Type B pancreatic cell (in vitro differentiated cells): ENCODE measurements around the gene SH2B2. TPM values are rescaled to one million over a fixed set of nuclear protein-coding genes. Genes with fewer than 3 reads are reported as not detected.

ENCODE experiments used
- DNase-seq: peaks from one replicate; pipeline ENCODE4 v3.0.0; 2021; ENCODE audit warnings: mixed read lengths; ENCODE audit not compliant: unreplicated experiment; ENCODE audit errors: extremely low spot score
- H3K27ac Mint-ChIP-seq: 2 replicates; pipeline ENCODE4 v1.8.0; 2021; ENCODE audit warnings: mild to moderate bottlenecking, mixed read lengths
- H3K27me3 Mint-ChIP-seq: 2 replicates; pipeline ENCODE4 v1.8.0; 2021; ENCODE audit warnings: mixed read lengths
- H3K36me3 Mint-ChIP-seq: 2 replicates; pipeline ENCODE4 v1.8.0; 2021; ENCODE audit warnings: mixed read lengths
- H3K4me1 Mint-ChIP-seq: one replicate; pipeline ENCODE4 v1.8.0; 2021; ENCODE audit warnings: mixed read lengths; ENCODE audit not compliant: unreplicated experiment
- H3K4me3 Mint-ChIP-seq: 2 replicates; pipeline ENCODE4 v1.8.0; 2021; ENCODE audit warnings: mild to moderate bottlenecking, mixed read lengths
- H3K9me3 Mint-ChIP-seq: 2 replicates; pipeline ENCODE4 v1.8.0; 2021; ENCODE audit warnings: mixed read lengths
- total RNA-seq: library from RNA; stranded (reverse); gene quantifications from 2 replicates; pipeline ENCODE4 v1.2.1, GENCODE V29; 2021; ENCODE audit warnings: low replicate concordance
- TF ChIP-seq, protein P1 (sequence below): fragments of 200-600 bp; sonication (generic); conservative IDR thresholded peaks from 2 replicates; pipeline ENCODE4 v1.5.0; 2021; ENCODE audit warnings: antibody characterized with exemption, mild to moderate bottlenecking

Gene SH2B2
- total RNA-seq, 1 donor from 2014 or later, result 9.5 TPM

DNA sequence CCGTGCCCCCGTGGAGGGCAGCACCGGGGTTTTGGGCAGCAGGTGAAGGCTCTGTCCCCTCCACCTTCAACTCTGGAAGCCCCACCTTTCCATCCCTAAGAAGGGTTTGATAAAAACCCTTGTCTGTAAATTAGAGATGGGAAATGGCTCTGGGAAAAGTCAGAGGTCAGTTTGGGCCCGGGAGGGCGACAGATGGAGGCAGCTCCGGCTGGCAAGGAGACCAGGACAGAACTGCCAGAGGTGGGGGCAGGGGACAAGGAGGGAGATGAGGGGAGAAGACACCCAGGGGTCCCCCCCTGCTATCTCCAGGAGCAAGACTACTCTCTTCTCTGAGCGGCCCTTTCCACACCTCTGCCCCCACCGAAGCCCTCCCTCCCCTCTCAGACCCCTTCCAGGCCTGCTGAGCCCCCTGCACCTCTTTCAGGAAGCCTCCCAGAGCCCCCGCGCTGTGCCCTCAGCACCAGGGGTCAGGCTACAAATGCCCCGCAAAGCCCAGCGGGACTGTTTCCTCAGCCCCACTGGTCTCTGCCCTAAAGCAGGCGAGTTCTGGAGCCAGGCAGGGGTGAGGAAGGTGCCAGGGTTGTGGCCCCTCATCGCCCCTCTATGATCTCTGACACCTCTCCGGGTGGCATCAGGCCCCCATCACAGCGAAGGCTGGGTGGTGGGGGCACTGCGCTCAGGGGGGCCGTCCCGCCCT is 980 bp upstream of the SH2B2 start:
- DNase-seq, result no peak
- TF ChIP-seq, protein P1, sequence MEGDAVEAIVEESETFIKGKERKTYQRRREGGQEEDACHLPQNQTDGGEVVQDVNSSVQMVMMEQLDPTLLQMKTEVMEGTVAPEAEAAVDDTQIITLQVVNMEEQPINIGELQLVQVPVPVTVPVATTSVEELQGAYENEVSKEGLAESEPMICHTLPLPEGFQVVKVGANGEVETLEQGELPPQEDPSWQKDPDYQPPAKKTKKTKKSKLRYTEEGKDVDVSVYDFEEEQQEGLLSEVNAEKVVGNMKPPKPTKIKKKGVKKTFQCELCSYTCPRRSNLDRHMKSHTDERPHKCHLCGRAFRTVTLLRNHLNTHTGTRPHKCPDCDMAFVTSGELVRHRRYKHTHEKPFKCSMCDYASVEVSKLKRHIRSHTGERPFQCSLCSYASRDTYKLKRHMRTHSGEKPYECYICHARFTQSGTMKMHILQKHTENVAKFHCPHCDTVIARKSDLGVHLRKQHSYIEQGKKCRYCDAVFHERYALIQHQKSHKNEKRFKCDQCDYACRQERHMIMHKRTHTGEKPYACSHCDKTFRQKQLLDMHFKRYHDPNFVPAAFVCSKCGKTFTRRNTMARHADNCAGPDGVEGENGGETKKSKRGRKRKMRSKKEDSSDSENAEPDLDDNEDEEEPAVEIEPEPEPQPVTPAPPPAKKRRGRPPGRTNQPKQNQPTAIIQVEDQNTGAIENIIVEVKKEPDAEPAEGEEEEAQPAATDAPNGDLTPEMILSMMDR, result no peak
- H3K27ac Mint-ChIP-seq, result peak overlapping the region; percentile 18
- peaks cover 18% of the 10 kb centered on the region for H3K4me1 Mint-ChIP-seq
- no peaks in the 10 kb centered on the region for H3K36me3 Mint-ChIP-seq
- H3K9me3 Mint-ChIP-seq, result no peaks in the 10 kb centered on the region
- peak overlapping the region; percentile 78 for H3K4me3 Mint-ChIP-seq
- H3K27me3 Mint-ChIP-seq, result no peaks in the 10 kb centered on the region

DNA sequence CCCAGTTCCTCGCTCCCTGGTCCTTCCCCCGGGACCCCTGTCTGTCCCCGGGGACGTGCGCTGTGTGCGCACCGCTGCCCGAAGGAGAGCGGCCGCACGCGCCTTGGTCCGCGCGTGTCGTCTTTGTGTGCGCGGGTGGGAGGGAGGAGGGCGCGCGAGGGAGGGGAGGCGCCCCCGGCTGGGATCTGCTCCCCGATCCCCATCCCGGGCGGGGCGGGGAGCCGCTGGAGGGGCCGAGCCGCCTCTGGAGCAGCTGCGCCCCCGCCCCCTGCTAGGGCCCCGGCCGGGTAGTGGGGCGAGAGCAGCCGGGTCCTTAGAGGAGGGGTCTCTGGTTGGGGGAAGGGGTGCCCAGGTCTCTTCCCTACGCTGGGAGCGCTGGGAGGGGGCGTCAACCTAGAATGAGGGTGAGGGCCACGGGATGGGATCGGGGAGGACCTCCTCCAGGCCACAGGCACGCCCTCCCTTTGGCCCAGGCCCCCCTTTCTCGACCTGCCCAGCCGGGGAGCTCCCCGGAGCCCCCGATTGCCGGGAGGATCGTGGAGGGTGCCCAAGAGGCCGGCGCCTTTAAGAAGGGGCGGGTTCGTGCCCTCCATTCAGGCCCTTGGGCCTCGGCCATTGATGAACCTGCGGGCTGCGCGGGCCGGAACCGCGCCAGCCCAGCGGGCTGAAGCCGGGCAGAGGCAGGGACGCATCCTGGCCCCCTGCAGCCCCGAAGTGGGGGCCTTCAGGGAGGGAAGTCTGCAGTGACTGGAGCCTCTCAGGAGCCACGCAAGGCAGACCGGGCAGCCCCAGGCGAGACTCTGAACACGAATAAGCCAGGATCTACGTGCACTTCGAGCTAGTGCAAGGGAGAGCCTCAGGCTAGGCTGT is 678 bp downstream of the SH2B2 start:
- Mint-ChIP-seq H3K4me3 (peak overlapping the region; percentile 82), H3K9me3 (no peaks in the 10 kb centered on the region), H3K4me1 (peaks cover 25% of the 10 kb centered on the region), H3K36me3 (no peaks in the 10 kb centered on the region), H3K27me3 (no peaks in the 10 kb centered on the region), H3K27ac (no peak overlapping the region)
- TF ChIP-seq, protein P1, result no peak
- DNase-seq, result no peak

DNA sequence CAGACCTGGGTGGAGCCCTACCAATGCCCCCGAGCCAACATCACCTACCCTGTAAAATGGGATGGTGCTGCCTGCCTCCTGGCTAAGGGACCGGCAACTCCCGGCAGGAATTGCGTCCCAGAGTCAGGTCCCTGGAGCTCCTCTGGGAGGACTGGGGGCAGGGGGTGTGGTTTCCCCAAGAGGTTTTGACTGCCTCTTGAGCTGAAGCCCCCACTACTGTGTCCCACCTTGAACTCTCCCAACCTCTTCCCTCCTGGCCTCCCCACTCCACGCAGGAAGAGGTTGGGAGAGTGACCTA is 1.3 kb downstream of the SH2B2 start:
- DNase-seq, result no peak
- H3K4me1 Mint-ChIP-seq, result peaks cover 25% of the 10 kb centered on the region
- peak overlapping the region; percentile 82 for H3K4me3 Mint-ChIP-seq
- H3K27me3 Mint-ChIP-seq, result no peaks in the 10 kb centered on the region
- H3K36me3 Mint-ChIP-seq, result no peaks in the 10 kb centered on the region
- TF ChIP-seq, protein P1, result no peak
- no peaks in the 10 kb centered on the region for H3K9me3 Mint-ChIP-seq
- no peak overlapping the region for H3K27ac Mint-ChIP-seq

DNA sequence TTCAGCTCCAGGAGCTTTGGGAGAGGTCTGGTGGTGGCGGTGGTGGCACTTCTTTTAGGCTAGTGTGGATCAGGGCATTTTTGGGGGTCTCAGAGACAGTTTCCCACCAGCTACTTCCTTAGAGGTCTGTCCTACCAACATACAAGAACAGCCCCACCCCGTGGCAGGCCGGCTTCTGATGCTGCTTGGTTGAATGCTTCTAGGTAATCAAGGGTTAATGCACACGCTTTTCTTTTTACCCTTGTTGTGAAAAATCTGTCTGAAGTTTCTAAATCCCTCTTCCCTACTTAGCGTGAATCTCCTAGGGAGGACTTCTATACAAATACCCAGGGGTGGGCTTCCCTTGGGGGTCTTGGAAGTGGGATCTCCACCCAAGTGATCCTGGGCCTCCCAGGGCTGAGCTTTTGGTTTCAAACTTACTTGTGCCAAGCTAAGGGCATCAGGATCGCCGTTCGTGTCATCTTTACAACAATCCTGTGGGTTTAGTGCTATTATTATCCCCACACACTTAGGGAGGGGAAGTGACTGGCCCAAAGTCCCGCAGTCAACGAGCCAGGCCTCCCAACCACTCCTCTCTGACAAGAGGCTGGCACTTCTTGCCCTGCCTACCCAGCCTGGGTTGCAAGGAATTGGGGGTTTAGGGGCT is 1.7 kb downstream of the SH2B2 start:
- H3K36me3 Mint-ChIP-seq, result no peaks in the 10 kb centered on the region
- no peak for DNase-seq
- peak overlapping the region; percentile 63 for H3K27ac Mint-ChIP-seq
- TF ChIP-seq, protein P1, result no peak
- H3K4me1 Mint-ChIP-seq, result peaks cover 25% of the 10 kb centered on the region
- no peaks in the 10 kb centered on the region for H3K9me3 Mint-ChIP-seq
- H3K4me3 Mint-ChIP-seq, result peak overlapping the region; percentile 82
- H3K27me3 Mint-ChIP-seq, result no peaks in the 10 kb centered on the region

DNA sequence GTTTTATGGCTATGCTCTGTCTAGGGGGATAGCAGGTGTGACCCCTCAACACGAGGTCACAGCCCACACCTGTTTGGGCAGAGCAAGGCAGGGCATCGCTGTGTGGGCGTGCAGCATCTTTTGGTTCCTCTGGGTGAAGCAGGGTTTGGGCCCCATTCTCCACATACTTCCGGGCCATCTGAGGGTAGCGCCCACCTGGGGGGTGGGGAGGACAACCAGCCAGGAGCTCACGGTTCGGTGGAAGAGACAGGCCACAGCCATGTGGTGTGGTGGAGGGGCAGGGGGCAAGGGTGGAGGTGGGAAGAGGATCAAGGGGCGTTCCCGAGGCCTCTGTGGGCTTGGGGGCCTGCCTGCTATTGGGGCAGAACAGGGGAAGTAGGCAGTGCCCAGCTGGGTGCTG is 2.4 kb downstream of the SH2B2 start:
- H3K4me1 Mint-ChIP-seq, result peaks cover 25% of the 10 kb centered on the region
- H3K4me3 Mint-ChIP-seq, result peak overlapping the region; percentile 82
- TF ChIP-seq, protein P1, result no peak
- no peaks in the 10 kb centered on the region for H3K9me3 Mint-ChIP-seq
- no peak for DNase-seq
- H3K27ac Mint-ChIP-seq, result no peak overlapping the region
- no peaks in the 10 kb centered on the region for H3K27me3 Mint-ChIP-seq
- H3K36me3 Mint-ChIP-seq, result no peaks in the 10 kb centered on the region
